ENCODE measurements around the gene NXPH1. TPM values are rescaled to one million over a fixed set of nuclear protein-coding genes. Genes with fewer than 3 reads are reported as not detected.

NXPH1 gene
- total RNA-seq, 1 experiment from 2014 or later = not detected

DNA sequence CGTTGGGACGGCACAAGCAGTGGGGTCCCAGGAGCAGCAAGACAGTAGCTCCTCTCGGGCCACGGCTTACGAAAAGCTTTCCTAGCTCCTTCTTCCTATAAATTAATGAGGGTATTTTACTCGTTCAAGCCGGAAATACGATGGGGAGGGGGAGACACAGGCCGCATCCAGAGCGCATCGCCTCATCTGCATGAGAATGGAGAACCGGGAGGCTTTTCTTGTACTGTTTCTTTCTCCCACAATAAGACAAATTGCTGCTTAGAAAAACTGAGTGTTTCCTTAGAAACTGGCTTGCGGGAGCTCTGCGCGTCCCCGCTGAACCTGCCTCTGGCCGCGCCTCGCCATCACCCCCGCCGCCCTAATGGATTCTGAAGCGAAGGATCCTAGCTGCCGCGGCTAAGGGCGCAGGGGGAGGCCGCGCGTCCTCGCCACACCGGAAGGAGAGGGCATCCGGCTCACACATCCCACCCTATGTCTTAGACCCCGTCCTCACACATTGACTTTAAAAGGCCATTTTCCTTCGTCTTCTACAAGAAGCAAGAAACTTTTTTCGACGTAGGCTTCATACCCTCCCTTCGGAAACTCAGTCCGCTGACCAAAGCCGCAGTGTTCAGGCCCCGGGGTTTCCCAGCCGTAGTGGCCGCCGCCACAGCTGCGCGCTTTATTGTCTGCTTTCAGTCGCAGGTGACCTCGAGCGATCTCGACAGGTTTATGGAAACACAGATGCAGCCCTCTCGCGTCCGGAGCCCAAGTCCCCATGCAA, 8.8 kb downstream of the NXPH1 start:
- H3K27ac Mint-ChIP-seq (ENCODE audit: unreplicated experiment) = no peak overlapping the region

DNA sequence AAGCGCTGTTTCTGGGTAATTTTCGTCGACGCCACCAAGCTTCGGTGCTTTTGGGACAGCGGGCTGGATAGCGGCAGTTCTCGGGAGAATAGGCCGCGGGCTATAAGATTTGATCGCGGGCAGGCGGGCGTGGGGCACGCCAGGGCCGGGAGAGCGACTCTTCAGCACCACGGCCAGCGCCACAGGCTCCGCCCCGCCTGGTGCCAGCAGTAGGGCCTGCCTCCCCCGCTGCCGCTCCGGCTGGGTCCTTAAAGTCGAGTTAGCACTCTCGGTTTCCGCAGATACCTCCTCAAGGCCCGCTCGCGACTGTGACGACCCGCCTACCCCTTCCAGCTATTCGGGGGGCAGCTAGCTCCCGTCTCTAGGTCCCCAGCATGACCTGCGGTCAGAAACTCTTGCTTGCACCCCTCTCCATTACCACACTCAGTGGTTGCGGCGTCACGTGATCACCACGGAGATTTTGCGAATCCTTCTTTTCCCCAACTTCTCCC, 9.4 kb downstream of the NXPH1 start:
- Mint-ChIP-seq H3K36me3 (ENCODE audit: insufficient read depth, unreplicated experiment) (peaks cover 9% of the 10 kb centered on the region), H3K4me3 (ENCODE audit: low read depth, unreplicated experiment) (peak overlapping the region; percentile 57), H3K9me3 (ENCODE audit: low read depth, unreplicated experiment) (no peaks in the 10 kb centered on the region), H3K4me1 (ENCODE audit: low read depth, unreplicated experiment) (no peaks in the 10 kb centered on the region), H3K27me3 (ENCODE audit: unreplicated experiment) (no peaks in the 10 kb centered on the region), H3K27ac (ENCODE audit: unreplicated experiment) (no peak overlapping the region)
- TF ChIP-seq, protein P1, sequence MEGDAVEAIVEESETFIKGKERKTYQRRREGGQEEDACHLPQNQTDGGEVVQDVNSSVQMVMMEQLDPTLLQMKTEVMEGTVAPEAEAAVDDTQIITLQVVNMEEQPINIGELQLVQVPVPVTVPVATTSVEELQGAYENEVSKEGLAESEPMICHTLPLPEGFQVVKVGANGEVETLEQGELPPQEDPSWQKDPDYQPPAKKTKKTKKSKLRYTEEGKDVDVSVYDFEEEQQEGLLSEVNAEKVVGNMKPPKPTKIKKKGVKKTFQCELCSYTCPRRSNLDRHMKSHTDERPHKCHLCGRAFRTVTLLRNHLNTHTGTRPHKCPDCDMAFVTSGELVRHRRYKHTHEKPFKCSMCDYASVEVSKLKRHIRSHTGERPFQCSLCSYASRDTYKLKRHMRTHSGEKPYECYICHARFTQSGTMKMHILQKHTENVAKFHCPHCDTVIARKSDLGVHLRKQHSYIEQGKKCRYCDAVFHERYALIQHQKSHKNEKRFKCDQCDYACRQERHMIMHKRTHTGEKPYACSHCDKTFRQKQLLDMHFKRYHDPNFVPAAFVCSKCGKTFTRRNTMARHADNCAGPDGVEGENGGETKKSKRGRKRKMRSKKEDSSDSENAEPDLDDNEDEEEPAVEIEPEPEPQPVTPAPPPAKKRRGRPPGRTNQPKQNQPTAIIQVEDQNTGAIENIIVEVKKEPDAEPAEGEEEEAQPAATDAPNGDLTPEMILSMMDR (IDR thresholded peaks at IDR 0.05; ENCODE audit: unreplicated experiment) = no peak
- intact Hi-C loops (cut with micrococcal nuclease; ENCODE audit: unreplicated experiment) = no loop called here
- no TSS peak for BruUV-seq (replicated peaks)
- CTCF ChIA-PET = no interaction called here
- DNase-seq = peak; percentile 72

More for the DNA sequence above, 8.8 kb downstream of the NXPH1 start:
- Mint-ChIP-seq H3K36me3 (ENCODE audit: insufficient read depth, unreplicated experiment) (peaks cover 9% of the 10 kb centered on the region), H3K4me1 (ENCODE audit: low read depth, unreplicated experiment) (no peaks in the 10 kb centered on the region), H3K9me3 (ENCODE audit: low read depth, unreplicated experiment) (no peaks in the 10 kb centered on the region), H3K4me3 (ENCODE audit: low read depth, unreplicated experiment) (peak overlapping the region; percentile 57), H3K27me3 (ENCODE audit: unreplicated experiment) (no peaks in the 10 kb centered on the region)
- intact Hi-C loops (cut with micrococcal nuclease; ENCODE audit: unreplicated experiment) = no loop called here
- no peak for DNase-seq
- BruUV-seq (replicated peaks) = no TSS peak
- TF ChIP-seq, protein P1 (IDR thresholded peaks at IDR 0.05; ENCODE audit: unreplicated experiment) = no peak
- CTCF ChIA-PET = interaction anchor here (0.8 kb wide), 1 partner anchor 154 kb away, joined by 3 read pairs; no protein-coding TSS in a partner anchor

DNA sequence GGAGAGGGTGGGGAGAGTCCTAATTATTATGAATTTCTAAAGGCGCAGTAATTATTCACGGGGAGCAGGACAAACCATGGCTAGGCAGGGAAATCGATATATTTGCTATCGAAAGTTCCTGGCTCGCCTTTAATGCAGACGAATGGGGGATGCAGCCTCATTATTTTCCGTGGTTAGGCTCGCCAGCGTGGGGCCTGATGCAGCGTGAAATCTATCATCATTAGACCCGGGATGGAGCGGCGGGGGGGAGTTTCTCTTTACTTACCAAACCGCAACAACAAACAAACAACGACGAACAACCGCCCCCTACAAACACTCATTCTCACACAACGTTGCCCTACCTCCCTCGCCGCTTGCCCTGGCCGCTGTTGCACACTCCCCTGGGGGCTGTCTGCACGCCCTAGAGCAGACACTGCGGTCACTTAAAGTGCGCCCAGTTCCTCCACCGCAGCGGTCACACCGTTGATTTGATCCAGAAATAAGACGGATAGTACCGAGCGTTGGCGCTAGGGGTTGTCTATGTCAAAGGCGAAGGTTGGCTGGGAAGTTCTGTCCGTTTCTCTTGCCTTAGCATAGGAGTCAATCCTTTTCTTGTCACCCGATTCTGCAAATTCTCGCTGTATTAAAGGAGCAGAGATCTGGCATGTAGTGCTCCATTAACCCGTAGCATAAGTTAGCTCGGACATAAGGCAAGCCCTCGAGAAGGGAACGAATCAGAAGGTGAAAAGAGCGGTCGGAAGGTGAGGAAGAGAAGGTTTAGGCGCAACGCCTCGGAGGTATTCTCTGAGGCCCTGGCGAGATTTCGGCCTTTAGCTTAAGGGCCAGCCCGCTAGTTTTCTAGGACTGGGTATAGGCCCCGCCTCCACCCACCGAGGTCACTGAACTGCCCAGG, 10.4 kb downstream of the NXPH1 start:
- intact Hi-C loops (cut with micrococcal nuclease; ENCODE audit: unreplicated experiment) = no loop called here

DNA sequence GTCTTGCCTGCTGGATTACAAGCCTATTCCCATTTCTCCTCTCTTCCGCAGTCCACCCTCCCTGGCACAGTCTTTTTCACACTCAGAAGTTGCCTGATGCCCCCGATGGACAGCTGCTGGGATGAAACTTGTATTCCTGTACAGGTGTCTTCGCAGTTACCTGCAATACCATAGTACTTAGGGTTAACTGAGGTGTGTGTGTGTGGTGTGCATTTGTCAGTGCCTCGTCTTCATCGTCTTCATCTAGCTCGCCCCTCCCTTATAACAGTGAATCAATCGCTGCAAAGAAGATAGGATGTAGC, 11.0 kb downstream of the NXPH1 start:
- Mint-ChIP-seq H3K4me1 (ENCODE audit: low read depth, unreplicated experiment) (peaks cover under 1% of the 10 kb centered on the region), H3K4me3 (ENCODE audit: low read depth, unreplicated experiment) (no peak overlapping the region), H3K27ac (ENCODE audit: unreplicated experiment) (no peak overlapping the region), H3K27me3 (ENCODE audit: unreplicated experiment) (no peaks in the 10 kb centered on the region), H3K9me3 (ENCODE audit: low read depth, unreplicated experiment) (no peaks in the 10 kb centered on the region), H3K36me3 (ENCODE audit: insufficient read depth, unreplicated experiment) (peaks cover 9% of the 10 kb centered on the region)
- TF ChIP-seq, protein P1 (IDR thresholded peaks at IDR 0.05; ENCODE audit: unreplicated experiment) = peak; percentile 52
- CTCF ChIA-PET = no interaction called here
- intact Hi-C loops (cut with micrococcal nuclease; ENCODE audit: unreplicated experiment) = no loop called here
- peak; percentile 32 for DNase-seq
- no TSS peak for BruUV-seq (replicated peaks)

More for the DNA sequence above, 10.4 kb downstream of the NXPH1 start:
- Mint-ChIP-seq H3K36me3 (ENCODE audit: insufficient read depth, unreplicated experiment) (peaks cover 9% of the 10 kb centered on the region), H3K9me3 (ENCODE audit: low read depth, unreplicated experiment) (no peaks in the 10 kb centered on the region), H3K4me3 (ENCODE audit: low read depth, unreplicated experiment) (peak overlapping the region; percentile 57), H3K27me3 (ENCODE audit: unreplicated experiment) (no peaks in the 10 kb centered on the region), H3K4me1 (ENCODE audit: low read depth, unreplicated experiment) (no peaks in the 10 kb centered on the region), H3K27ac (ENCODE audit: unreplicated experiment) (peak overlapping the region; percentile 2)
- peak; percentile 37 for DNase-seq
- no TSS peak for BruUV-seq (replicated peaks)
- CTCF ChIA-PET = no interaction called here
- TF ChIP-seq, protein P1 (IDR thresholded peaks at IDR 0.05; ENCODE audit: unreplicated experiment) = no peak
